HG03558 (cell line): Measurements from ENCODE around the gene YWHAH.

ENCODE experiments used
- ATAC-seq: cut with Tn5 transposase; IDR thresholded peaks from one replicate; pipeline ENCODE4 v1.9.1; 2021; ENCODE audit warnings: moderate number of reproducible peaks; ENCODE audit not compliant: unreplicated experiment; ENCODE audit errors: extremely low read depth

Gene YWHAH

GRCh38 chr22:31922534-31922933, 21.8 kb upstream of the YWHAH start:
- ATAC-seq = no peak

GRCh38 chr22:31923136-31923535, 21.2 kb upstream of the YWHAH start:
- no peak for ATAC-seq

- ATAC-seq = no peak
Observed at GRCh38 chr22:31923747-31924146, 20.6 kb upstream of the YWHAH start.

- no peak for ATAC-seq
Observed at GRCh38 chr22:31925056-31925455, 19.3 kb upstream of the YWHAH start.

GRCh38 chr22:31926024-31926423, 18.3 kb upstream of the YWHAH start:
- no peak for ATAC-seq

GRCh38 chr22:31926969-31927368, 17.4 kb upstream of the YWHAH start:
- no peak for ATAC-seq

- ATAC-seq = no peak
Observed at GRCh38 chr22:31927562-31927961, 16.8 kb upstream of the YWHAH start.

- no peak for ATAC-seq
Observed at GRCh38 chr22:31929167-31929930, 15.0 kb upstream of the YWHAH start.

GRCh38 chr22:31932863-31933262, 11.5 kb upstream of the YWHAH start:
- no peak for ATAC-seq

GRCh38 chr22:31933406-31933805, 10.9 kb upstream of the YWHAH start:
- ATAC-seq = no peak

- ATAC-seq = no peak
Observed at GRCh38 chr22:31933816-31934482, 10.4 kb upstream of the YWHAH start.

- no peak for ATAC-seq
Observed at GRCh38 chr22:31935961-31936635, 8.2 kb upstream of the YWHAH start.

GRCh38 chr22:31937341-31937740, 7.0 kb upstream of the YWHAH start:
- no peak for ATAC-seq

- no peak for ATAC-seq
Observed at GRCh38 chr22:31938296-31938695, 6.0 kb upstream of the YWHAH start.

GRCh38 chr22:31940506-31940905, 3.8 kb upstream of the YWHAH start:
- no peak for ATAC-seq

GRCh38 chr22:31942091-31942490, 2.2 kb upstream of the YWHAH start:
- no peak for ATAC-seq

GRCh38 chr22:31943206-31943977, 943 bp upstream of the YWHAH start:
- ATAC-seq = no peak

- no peak for ATAC-seq
Observed at GRCh38 chr22:31944700-31945442, 536 bp downstream of the YWHAH start.

- no peak for ATAC-seq
Observed at GRCh38 chr22:31945443-31945855, 1.1 kb downstream of the YWHAH start.
